CD4-positive, alpha-beta T cell (primary cell): ENCODE results near the gene CHID1. TPM values are rescaled to one million over a fixed set of nuclear protein-coding genes. Genes with fewer than 3 reads are reported as not detected.

Source experiments
- ATAC-seq: fragments of 200-7000 bp; cut with Tn5 transposase; one replicate; pipeline ENCODE4 v1.10.0; 2022; ENCODE audit warnings: mild to moderate bottlenecking; ENCODE audit not compliant: poor library complexity
- CTCF ChIA-PET: fragments of 350-600 bp; sonication (Branson Sonifier 250); formaldehyde crosslinking; loops from one replicate; lab custom pipeline; 2021; ENCODE audit warnings: antibody characterized with exemption, inconsistent platforms; lab: Charles Lee
- POLR2A ChIA-PET: fragments of 350-600 bp; sonication (Branson Sonifier 250); formaldehyde crosslinking; loops from one replicate; lab custom pipeline; 2021; ENCODE audit warnings: antibody characterized with exemption, inconsistent platforms; lab: Charles Lee
- DNase-seq, 14 experiments: peaks; one replicate each; pipeline ENCODE4 v3.0.0-alpha.2; 2013 to 2020; ENCODE audit warnings: mixed read lengths in 2 of 14
- H3K27ac ChIP-seq, 2 donors: one replicate each; pipeline versions ENCODE4 v1.5.1 to v1.7.0; 2013; ENCODE audit warnings: low read length in 2 of 2, low read depth in 1 of 2, mild to moderate bottlenecking in 1 of 2
- H3K27me3 ChIP-seq, 2 experiments: 1 replicate in 1 of 2; 2 replicates in 1 of 2; pipeline versions ENCODE4 v1.6.1 to v1.7.0; 2013; ENCODE audit warnings: low read length in 2 of 2, control low read depth in 1 of 2, mild to moderate bottlenecking in 1 of 2, moderate library complexity in 1 of 2; ENCODE audit not compliant: insufficient read depth in 2 of 2, control insufficient read depth in 1 of 2
- H3K36me3 ChIP-seq: one replicate; pipeline ENCODE4 v1.6.1; 2013; ENCODE audit warnings: low read length, control low read depth; ENCODE audit not compliant: insufficient read depth
- H3K4me1 ChIP-seq: one replicate; pipeline ENCODE4 v1.6.1; 2013; ENCODE audit warnings: low read length, control low read depth; ENCODE audit not compliant: insufficient read depth
- H3K4me3 ChIP-seq: one replicate; pipeline ENCODE4 v1.5.1; 2013; ENCODE audit warnings: mild to moderate bottlenecking, low read length, moderate library complexity
- H3K9me3 ChIP-seq, 2 experiments: 1 replicate in 1 of 2; 2 replicates in 1 of 2; pipeline versions ENCODE4 v1.6.1 to v1.7.0; 2013; ENCODE audit warnings: low read length in 2 of 2, mild to moderate bottlenecking in 2 of 2, control low read depth in 1 of 2, moderate library complexity in 1 of 2; ENCODE audit not compliant: control insufficient read depth in 1 of 2, insufficient read depth in 1 of 2
- H3K27ac Mint-ChIP-seq: one replicate; pipeline ENCODE4 v1.8.0; 2020; ENCODE audit warnings: mixed read lengths
- H3K27me3 Mint-ChIP-seq: one replicate; pipeline ENCODE4 v1.8.0; 2021; ENCODE audit warnings: mixed read lengths
- H3K36me3 Mint-ChIP-seq: one replicate; pipeline ENCODE4 v1.8.0; 2021; ENCODE audit warnings: low read depth, mixed read lengths
- H3K4me1 Mint-ChIP-seq: one replicate; pipeline ENCODE4 v1.8.0; 2021; ENCODE audit warnings: low read depth, mixed read lengths
- H3K4me3 Mint-ChIP-seq: one replicate; pipeline ENCODE4 v1.8.0; 2020; ENCODE audit warnings: mild to moderate bottlenecking, mixed read lengths
- H3K9me3 Mint-ChIP-seq: one replicate; pipeline ENCODE4 v1.8.0; 2020; ENCODE audit warnings: mixed read lengths
- intact Hi-C, 2 experiments: fragments of 100-400 bp; cut with DNase I in 1 of 2; cut with micrococcal nuclease in 1 of 2; formaldehyde crosslinking; loops; one replicate each; pipeline versions ENCODE4 v1.15.1 to v1.9.0; 2023 to 2025; cut with DNase I, micrococcal nuclease
- total RNA-seq, 174 experiments: library from RNA in 2 of 174; stranded (reverse) in 2 of 174; gene quantifications; one replicate each; pipeline ENCODE4 v1.2.3 and lab custom pipeline; 2021 to 2026
- TF ChIP-seq, protein P1 (sequence below): fragments of 200-600 bp; IDR thresholded peaks from one replicate; pipeline ENCODE4 v1.8.0; 2022; ENCODE audit warnings: antibody characterized with exemption, mild to moderate bottlenecking

Gene CHID1
- total RNA-seq, 2 experiments from 2014 or later: 17.1 to 22.8 TPM

- Histone ChIP-seq H3K9me3 (peaks cover 0 to 39% of the 10 kb centered on the region in 2 experiments), H3K4me3 (peak overlapping the region; percentile 44), H3K36me3 (peaks cover 20% of the 10 kb centered on the region), H3K27ac (no peak overlapping the region), H3K27me3 (peaks cover 45 to 54% of the 10 kb centered on the region in 2 experiments), H3K4me1 (peaks cover 61% of the 10 kb centered on the region)
- ChIA-PET CTCF (no interaction called here), POLR2A (interaction anchor here (8.3 to 10.0 kb wide), 2 partner anchors 7 to 15 kb away, joined by 71 to 115 read pairs; partner anchors contain the start of genes PNPLA2, POLR2L and TSPAN4)
- ATAC-seq (peak; percentile 2), DNase-seq (peak in 1 of 14 experiments; percentile 8)
- Mint-ChIP-seq H3K27me3 (peaks cover 44% of the 10 kb centered on the region), H3K4me3 (peak overlapping the region; percentile 63), H3K4me1 (peaks cover 28% of the 10 kb centered on the region), H3K27ac (no peak overlapping the region), H3K36me3 (peaks cover 19% of the 10 kb centered on the region), H3K9me3 (no peaks in the 10 kb centered on the region)
- intact Hi-C loops: no loop called here
- TF ChIP-seq, protein P1, sequence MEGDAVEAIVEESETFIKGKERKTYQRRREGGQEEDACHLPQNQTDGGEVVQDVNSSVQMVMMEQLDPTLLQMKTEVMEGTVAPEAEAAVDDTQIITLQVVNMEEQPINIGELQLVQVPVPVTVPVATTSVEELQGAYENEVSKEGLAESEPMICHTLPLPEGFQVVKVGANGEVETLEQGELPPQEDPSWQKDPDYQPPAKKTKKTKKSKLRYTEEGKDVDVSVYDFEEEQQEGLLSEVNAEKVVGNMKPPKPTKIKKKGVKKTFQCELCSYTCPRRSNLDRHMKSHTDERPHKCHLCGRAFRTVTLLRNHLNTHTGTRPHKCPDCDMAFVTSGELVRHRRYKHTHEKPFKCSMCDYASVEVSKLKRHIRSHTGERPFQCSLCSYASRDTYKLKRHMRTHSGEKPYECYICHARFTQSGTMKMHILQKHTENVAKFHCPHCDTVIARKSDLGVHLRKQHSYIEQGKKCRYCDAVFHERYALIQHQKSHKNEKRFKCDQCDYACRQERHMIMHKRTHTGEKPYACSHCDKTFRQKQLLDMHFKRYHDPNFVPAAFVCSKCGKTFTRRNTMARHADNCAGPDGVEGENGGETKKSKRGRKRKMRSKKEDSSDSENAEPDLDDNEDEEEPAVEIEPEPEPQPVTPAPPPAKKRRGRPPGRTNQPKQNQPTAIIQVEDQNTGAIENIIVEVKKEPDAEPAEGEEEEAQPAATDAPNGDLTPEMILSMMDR: no peak
Measured at GRCh38 chr11:827146-827896, 83.3 kb downstream of the CHID1 start.

DNA sequence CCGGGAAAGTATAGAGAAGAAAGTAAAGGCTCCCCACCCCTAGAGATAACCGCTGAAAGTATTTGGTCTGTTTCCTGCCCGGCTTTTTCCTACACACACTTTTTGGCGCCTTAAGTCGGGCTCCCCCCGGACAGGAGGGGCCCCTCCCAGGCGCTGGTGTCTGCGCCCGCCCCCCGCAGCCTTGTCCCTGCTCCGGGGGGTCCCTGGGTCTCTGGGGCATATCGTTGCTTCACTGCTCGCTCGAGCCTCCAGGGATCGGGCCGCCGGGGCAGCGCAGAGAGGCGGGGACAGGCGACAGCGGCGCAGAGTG is 83.8 kb downstream of the CHID1 start:
- ChIA-PET POLR2A (interaction anchor here (10.0 kb wide), 1 partner anchor 16 kb away, joined by 71 read pairs; the partner anchor contains the start of genes POLR2L and TSPAN4), CTCF (no interaction called here)
- H3K4me3 ChIP-seq: peak overlapping the region; percentile 44
- DNase-seq: no peak
- peaks cover 45 to 49% of the 10 kb centered on the region in 2 experiments for H3K27me3 ChIP-seq
- Mint-ChIP-seq H3K27ac (no peak overlapping the region), H3K36me3 (peaks cover 25% of the 10 kb centered on the region), H3K9me3 (no peaks in the 10 kb centered on the region), H3K4me1 (peaks cover 26% of the 10 kb centered on the region), H3K4me3 (peak overlapping the region; percentile 73), H3K27me3 (peaks cover 39% of the 10 kb centered on the region)
- H3K4me1 ChIP-seq: peaks cover 60% of the 10 kb centered on the region
- peaks cover 0 to 34% of the 10 kb centered on the region in 2 experiments for H3K9me3 ChIP-seq
- TF ChIP-seq, protein P1: no peak
- H3K27ac ChIP-seq: no peak overlapping the region
- peaks cover 25% of the 10 kb centered on the region for H3K36me3 ChIP-seq
- intact Hi-C loops: no loop called here
- ATAC-seq: peak; percentile 5

DNA sequence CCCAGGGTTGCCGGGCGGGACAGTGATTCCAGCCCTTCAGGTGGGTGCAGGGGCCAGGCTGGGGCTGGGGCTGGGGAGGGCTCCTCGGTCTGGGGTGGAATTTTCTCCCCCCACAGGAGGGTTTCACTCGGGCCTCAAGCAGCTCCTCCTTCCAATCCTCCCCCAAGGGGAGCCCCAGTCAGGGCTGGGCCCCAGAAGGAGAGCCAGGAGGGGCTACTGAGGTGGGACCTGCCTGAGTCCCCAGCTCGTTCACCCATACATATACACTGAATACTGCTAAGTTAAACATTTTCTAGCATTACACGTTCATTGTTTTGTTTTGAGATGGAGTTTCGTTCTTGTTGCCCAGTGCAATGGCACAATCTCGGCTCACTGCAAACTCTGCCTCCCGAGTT is 84.4 kb downstream of the CHID1 start:
- Mint-ChIP-seq H3K27ac (no peak overlapping the region), H3K4me3 (peak overlapping the region; percentile 73), H3K27me3 (peaks cover 36% of the 10 kb centered on the region), H3K4me1 (peaks cover 22% of the 10 kb centered on the region), H3K9me3 (no peaks in the 10 kb centered on the region), H3K36me3 (peaks cover 28% of the 10 kb centered on the region)
- Histone ChIP-seq H3K4me1 (peaks cover 60% of the 10 kb centered on the region), H3K9me3 (peaks cover 0 to 33% of the 10 kb centered on the region in 2 experiments), H3K4me3 (no peak overlapping the region), H3K27ac (no peak overlapping the region), H3K27me3 (peaks cover 40 to 44% of the 10 kb centered on the region in 2 experiments), H3K36me3 (peaks cover 31% of the 10 kb centered on the region)
- CTCF ChIA-PET: no interaction called here
- intact Hi-C loops: no loop called here
- TF ChIP-seq, protein P1: no peak
- POLR2A ChIA-PET: interaction anchor here (10.0 kb wide), 1 partner anchor 16 kb away, joined by 71 read pairs; the partner anchor contains the start of genes POLR2L and TSPAN4
- no peak for DNase-seq
- ATAC-seq: no peak
